Mesenteric fat pad (tissue), 1 donor: ENCODE data around the gene EBLN2. TPM values are rescaled to one million over a fixed set of nuclear protein-coding genes. Genes with fewer than 3 reads are reported as not detected.
"Not testable (repeated sequence)": the region's sequence is repeated elsewhere in the genome, so short reads cannot be mapped to it uniquely, and the experiment has no call there.

Experiments
- DNase-seq: peaks from one replicate; pipeline ENCODE4 v3.0.0-alpha.2; 2020; ENCODE audit warnings: low spot score
- total RNA-seq: library from RNA; stranded (reverse); fragmentation: NEBNext Ultra II Directional; extraction: Animal tissue kit (Norgen Biotek cat#: 25700); gene quantifications from one replicate; pipeline ENCODE4 v1.2.1, GENCODE V29; 2021
- donor health status: DM: yes; HTN: yes; CAD: no.

EBLN2 gene
- total RNA-seq, 1 donor from 2014 or later, result 5.0 TPM

GRCh38 chr3:73060302-73060723 is 1.1 kb upstream of the EBLN2 start:
- no peak for DNase-seq

DNA sequence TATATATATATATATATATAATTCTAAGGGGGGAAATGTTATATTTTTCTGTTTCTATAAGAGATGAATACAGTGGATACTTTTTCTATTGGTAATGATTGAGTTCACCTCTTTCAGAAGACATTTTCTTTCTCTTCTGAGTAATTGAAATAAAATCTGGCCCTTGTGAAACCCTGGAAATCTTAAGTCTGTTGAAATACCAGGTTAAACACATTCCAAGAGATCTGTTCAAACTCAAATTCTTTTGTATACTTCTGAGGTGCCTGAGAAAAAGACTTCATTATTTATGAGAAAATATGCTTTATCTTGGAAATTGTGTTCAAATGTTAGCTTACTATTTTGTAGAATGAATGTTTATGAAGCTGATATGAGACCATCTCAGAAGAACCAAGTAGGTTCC is 4.8 kb downstream of the EBLN2 start:
- DNase-seq, result not testable (repeated sequence)

DNA sequence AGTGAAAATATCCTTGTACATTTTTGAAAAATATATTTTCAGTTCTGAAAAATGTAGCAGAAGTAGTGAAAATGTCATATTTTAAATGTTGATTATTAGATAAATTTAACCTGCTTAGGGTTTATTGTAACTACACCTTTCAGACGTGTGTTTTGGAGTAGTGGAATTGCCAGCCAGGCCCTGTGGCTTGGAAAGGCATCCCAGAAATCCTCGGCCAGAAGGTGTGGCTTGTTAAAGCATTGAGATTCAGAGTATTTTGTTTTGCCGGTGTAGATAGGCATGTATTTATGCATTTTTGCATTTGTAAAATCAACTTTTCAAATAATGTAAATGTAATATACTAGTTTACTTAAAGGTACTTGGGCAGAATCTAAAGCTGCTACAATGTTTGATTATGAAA is 7.0 kb downstream of the EBLN2 start:
- no peak for DNase-seq

- DNase-seq, result no peak
Measured at GRCh38 chr3:73069187-73069586, 7.7 kb downstream of the EBLN2 start.

DNA sequence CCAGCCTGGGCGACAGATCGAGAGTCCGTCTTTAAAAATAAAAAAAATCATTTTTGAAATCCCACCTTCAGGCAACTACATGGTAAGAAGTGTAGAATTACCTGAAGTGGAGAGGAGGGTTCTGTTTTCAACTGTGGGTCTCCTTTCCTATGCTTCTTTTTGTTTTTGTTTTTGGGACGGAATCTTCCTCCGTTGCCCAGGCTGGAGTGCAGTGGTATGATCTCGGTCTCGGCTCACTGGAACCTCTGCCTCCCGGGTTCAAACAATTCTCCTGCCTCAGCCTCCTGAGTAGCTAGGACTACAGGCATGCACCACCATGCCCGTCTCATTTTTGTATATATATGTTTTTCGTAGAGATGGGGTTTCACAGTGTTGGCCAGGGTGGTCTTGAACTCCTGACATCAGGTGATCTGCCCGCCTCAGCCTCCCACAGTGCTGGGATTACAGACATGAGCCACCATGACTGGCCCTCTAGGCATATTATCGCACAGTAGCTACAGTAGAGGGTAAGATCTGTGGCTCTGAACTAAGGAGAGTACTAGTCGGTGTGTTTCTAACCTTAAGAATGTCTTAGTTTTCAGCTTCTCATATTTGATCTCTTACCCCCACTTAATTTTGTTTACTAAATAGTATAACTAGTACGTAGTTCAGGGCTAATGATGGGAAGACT is 8.5 kb downstream of the EBLN2 start:
- no peak for DNase-seq

DNA sequence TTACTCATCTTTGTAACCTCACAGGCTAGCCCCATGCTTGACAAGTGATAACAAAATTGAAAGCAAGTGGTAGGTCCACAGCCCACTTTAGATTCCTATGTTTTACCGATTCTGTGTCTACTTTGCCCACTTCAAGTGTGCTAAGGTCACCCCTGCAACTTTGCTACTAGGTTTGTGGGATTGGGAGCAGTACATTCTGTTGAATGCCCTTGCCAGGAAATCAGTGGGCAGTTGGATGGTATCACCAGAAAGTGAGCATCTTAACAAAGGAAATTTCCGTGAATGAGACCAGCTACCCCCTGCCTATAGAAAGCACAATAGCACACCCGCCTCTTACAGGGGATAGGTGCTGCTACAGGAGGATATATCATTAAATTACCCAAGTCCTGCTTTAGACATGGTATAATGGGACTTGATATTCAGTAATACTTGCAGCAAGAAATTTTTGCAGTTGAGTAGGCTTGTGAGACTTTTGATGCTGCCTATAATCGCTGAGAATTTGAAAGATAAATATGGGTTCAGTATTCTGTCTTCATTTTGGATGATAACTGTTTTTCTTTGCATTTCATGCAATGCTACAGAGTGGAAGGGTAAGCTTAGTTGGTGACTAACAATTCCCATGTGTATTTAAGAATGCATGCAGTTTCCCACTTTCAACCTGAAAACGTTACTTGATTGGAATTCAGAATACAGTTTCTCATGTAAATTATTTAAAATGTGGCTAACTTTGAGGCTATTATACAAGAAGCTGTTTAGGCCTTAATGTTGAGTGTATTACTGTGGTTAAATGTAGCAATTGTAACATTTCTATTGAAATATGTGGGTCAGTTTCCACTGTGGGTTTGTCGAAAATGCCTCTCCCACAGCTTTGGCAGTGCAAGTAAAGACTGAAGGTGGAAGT is 9.5 kb downstream of the EBLN2 start:
- DNase-seq, result no peak

GRCh38 chr3:73071952-73072351 is 10.5 kb downstream of the EBLN2 start:
- no peak for DNase-seq

- no peak for DNase-seq
Measured at GRCh38 chr3:73072634-73073033, 11.2 kb downstream of the EBLN2 start.

DNA sequence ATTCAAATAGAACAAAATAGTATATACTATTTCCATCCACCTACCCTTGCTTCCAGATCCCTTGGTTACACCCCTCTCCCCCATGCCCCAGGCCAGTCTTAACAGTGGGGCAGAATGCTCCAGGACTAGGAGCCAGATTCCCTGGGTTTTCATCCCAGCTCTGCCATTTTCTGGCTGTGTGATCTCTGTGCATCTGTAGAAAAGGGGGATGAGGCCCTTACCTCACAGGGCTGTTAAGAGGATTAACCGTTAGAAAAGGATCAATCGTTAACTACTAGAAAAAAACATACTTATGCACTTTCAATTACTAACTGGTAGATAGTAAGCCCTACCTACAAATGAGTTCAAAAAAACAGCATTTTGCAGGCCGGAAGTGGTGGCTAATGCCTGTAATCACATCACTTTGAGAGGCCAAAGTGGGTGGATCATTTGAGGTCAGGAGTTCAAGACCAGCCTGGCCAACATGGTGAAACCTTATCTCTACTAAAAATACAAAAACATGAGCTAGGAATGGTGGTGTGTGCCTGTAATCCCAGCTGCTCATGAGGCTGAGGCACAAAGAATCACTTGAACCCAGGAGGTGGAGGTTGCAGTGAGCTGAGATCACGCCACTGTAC is 11.7 kb downstream of the EBLN2 start:
- no peak for DNase-seq

DNA sequence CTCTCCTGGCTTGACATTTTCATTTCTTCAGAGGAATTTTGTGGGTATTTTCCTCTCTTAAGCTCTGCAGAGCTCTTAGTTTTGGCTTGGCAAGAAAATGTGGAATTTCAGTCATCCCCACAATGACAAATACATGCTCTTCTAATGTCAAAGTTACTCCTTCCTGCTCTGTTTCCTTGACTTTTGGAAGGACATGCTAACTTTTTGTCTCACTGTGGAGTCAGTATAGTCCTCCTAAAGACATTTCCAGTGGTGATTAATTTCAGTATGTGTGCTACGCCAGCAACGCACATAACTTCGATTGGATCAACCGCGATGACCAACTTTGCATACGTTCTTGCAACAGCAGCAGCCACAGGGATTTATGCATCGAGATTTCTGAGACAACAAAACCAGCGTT is 13.3 kb downstream of the EBLN2 start:
- DNase-seq, result no peak

GRCh38 chr3:73080216-73080966 is 18.9 kb downstream of the EBLN2 start:
- DNase-seq, result no peak

GRCh38 chr3:73081140-73081539 is 19.7 kb downstream of the EBLN2 start:
- DNase-seq, result no peak

GRCh38 chr3:73084170-73084569 is 22.7 kb downstream of the EBLN2 start:
- no peak for DNase-seq

DNA sequence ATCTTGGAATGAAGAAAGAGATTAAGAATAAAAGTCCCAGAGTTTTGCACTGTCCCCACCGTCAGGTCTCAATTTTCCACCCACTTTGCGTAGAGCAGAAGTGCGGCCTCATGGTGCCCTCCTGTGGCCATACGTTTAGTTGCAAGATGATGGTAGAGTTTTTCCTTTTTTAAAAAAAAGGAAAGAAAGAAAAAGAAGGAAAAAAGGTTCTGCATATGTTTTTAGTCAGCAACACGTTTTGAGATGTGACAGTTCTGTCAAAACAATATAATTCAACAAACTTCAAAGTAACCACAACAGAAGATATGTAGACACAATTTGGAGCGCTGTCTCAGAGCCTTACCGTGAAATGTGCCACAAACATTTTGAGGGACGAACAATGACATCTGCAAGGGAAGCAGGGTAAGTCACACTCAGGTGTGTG is 24.6 kb downstream of the EBLN2 start:
- DNase-seq, result no peak

GRCh38 chr3:73094129-73094528 is 32.7 kb downstream of the EBLN2 start:
- no peak for DNase-seq

- no peak for DNase-seq
Measured at GRCh38 chr3:73094951-73095350, 33.5 kb downstream of the EBLN2 start.

DNA sequence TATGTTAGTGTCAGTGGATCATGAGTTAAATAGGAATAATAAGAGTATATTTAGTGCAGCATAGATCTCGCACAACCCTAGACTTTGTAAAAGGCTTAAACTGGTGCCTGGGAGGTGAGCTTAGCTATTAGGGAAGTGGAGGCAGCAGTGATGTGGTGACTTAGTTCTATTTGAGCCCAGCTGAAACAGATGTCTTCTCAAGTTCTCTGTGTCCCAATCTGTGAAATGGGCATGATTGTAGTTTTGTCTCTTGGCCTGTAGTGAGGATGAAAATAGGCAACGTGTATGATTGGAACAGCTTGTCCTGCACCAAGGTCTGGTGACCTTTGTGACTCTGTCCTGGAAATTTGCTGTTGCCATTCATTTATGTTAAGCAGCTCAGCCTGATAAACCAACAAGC is 34.7 kb downstream of the EBLN2 start:
- no peak for DNase-seq

- DNase-seq, result no peak
Measured at GRCh38 chr3:73098026-73098425, 36.6 kb downstream of the EBLN2 start.

GRCh38 chr3:73098873-73099272 is 37.4 kb downstream of the EBLN2 start:
- no peak for DNase-seq

GRCh38 chr3:73100741-73101559 is 39.5 kb downstream of the EBLN2 start:
- no peak for DNase-seq

- no peak for DNase-seq
Measured at GRCh38 chr3:73101881-73102280, 40.4 kb downstream of the EBLN2 start.
